GM18498 (cell line): ENCODE results near the gene GOT2.
"Not testable (repeated sequence)": the region's sequence is repeated elsewhere in the genome, so short reads cannot be mapped to it uniquely, and the experiment has no call there.

Experiments
- ATAC-seq: cut with Tn5 transposase; IDR thresholded peaks from one replicate; pipeline ENCODE4 v1.9.1; 2021; ENCODE audit warnings: mild to moderate bottlenecking, moderate library complexity; ENCODE audit not compliant: unreplicated experiment

GOT2 gene

GRCh38 chr16:58733671-58734458, at the start of gene GOT2:
GOT2 (minus strand) TSS chr16:58734316; CDS start chr16:58734228, 88 bp downstream.
- ATAC-seq: peak; percentile 96

GRCh38 chr16:58779291-58779690, 45.2 kb upstream of the GOT2 start:
- ATAC-seq: not testable (repeated sequence)

GRCh38 chr16:58773870-58774269, 39.8 kb upstream of the GOT2 start:
- ATAC-seq: no peak

- ATAC-seq: no peak
These were observed 34.0 kb upstream of the GOT2 start for GRCh38 chr16:58768145-58768544.

GRCh38 chr16:58767581-58767980, 33.5 kb upstream of the GOT2 start:
- ATAC-seq: no peak

- ATAC-seq: peak; percentile 7
These were observed 22.7 kb upstream of the GOT2 start for GRCh38 chr16:58756650-58757332.

- ATAC-seq: peak; percentile 96
These were observed 22.0 kb upstream of the GOT2 start for GRCh38 chr16:58755989-58756649.

GRCh38 chr16:58753711-58754134, 19.6 kb upstream of the GOT2 start:
- no peak for ATAC-seq

GRCh38 chr16:58744497-58744896, 10.4 kb upstream of the GOT2 start:
- ATAC-seq: no peak

- ATAC-seq: no peak
These were observed 7.9 kb upstream of the GOT2 start for GRCh38 chr16:58741976-58742375.

- no peak for ATAC-seq
These were observed 7.0 kb upstream of the GOT2 start for GRCh38 chr16:58741166-58741565.

- ATAC-seq: no peak
These were observed 4.7 kb upstream of the GOT2 start for GRCh38 chr16:58738672-58739296.

- ATAC-seq: not testable (repeated sequence)
These were observed 2.2 kb upstream of the GOT2 start for GRCh38 chr16:58736341-58736740.

- no peak for ATAC-seq
These were observed 307 bp upstream of the GOT2 start for GRCh38 chr16:58734459-58734787.

GRCh38 chr16:58733248-58733670, 857 bp downstream of the GOT2 start:
- ATAC-seq: no peak

- ATAC-seq: peak; percentile 35
These were observed 1.4 kb downstream of the GOT2 start for GRCh38 chr16:58732545-58733247.

- no peak for ATAC-seq
These were observed 3.3 kb downstream of the GOT2 start for GRCh38 chr16:58730724-58731370.

- ATAC-seq: no peak
These were observed 6.1 kb downstream of the GOT2 start for GRCh38 chr16:58727796-58728568.

GRCh38 chr16:58727028-58727781, 6.9 kb downstream of the GOT2 start:
- ATAC-seq: no peak
